Naive B cell (primary cell): ENCODE measurements around the gene QRFP. TPM values are rescaled to one million over a fixed set of nuclear protein-coding genes. Genes with fewer than 3 reads are reported as not detected.

Source experiments
- ATAC-seq, 2 donors: fragments of 150-1000 bp; cut with Tn5 transposase; 2 replicates each; pipeline ENCODE4 v1.10.0; 2021; ENCODE audit warnings: low read depth in 2 of 2, mild to moderate bottlenecking in 2 of 2, moderate library complexity in 2 of 2
- DNase-seq: peaks from one replicate; pipeline ENCODE4 v3.0.0; 2022
- H3K27ac Mint-ChIP-seq, 6 donors: one replicate each; pipeline ENCODE4 v1.8.0; 2020 to 2022; ENCODE audit warnings: mild to moderate bottlenecking in 6 of 6, mixed read lengths in 6 of 6, moderate library complexity in 5 of 6, inconsistent platforms in 2 of 6
- H3K27me3 Mint-ChIP-seq, 3 donors: one replicate each; pipeline ENCODE4 v1.8.0; 2021 to 2022; ENCODE audit warnings: mixed read lengths in 3 of 3, mild to moderate bottlenecking in 1 of 3
- H3K36me3 Mint-ChIP-seq, 2 donors: one replicate each; pipeline ENCODE4 v1.8.0; 2020 to 2022; ENCODE audit warnings: mixed read lengths in 2 of 2, inconsistent platforms in 1 of 2, mild to moderate bottlenecking in 1 of 2
- H3K4me1 Mint-ChIP-seq, 3 donors: one replicate each; pipeline ENCODE4 v1.8.0; 2020 to 2022; ENCODE audit warnings: mixed read lengths in 3 of 3, inconsistent platforms in 1 of 3, mild to moderate bottlenecking in 1 of 3, moderate library complexity in 1 of 3
- H3K4me3 Mint-ChIP-seq, 8 donors: one replicate each; pipeline ENCODE4 v1.8.0; 2020 to 2022; ENCODE audit warnings: mild to moderate bottlenecking in 8 of 8, mixed read lengths in 8 of 8, moderate library complexity in 8 of 8, inconsistent platforms in 2 of 8
- H3K9me3 Mint-ChIP-seq, 7 donors: one replicate each; pipeline ENCODE4 v1.8.0; 2020 to 2022; ENCODE audit warnings: mixed read lengths in 7 of 7, mild to moderate bottlenecking in 5 of 7, inconsistent platforms in 2 of 7, moderate library complexity in 1 of 7
- polyA plus RNA-seq, 6 donors: library from polyadenylated mRNA; unstranded; fragments of 300-500 nt; fragmentation: Illumina TruSeq; gene quantifications; one replicate each; pipeline ENCODE4 v1.2.3, GENCODE V29; 2021; ENCODE audit warnings: low read depth in 6 of 6

QRFP gene
- polyA plus RNA-seq, 6 donors from 2014 or later: 0.42 to 0.75 TPM; not detected in 4

DNA sequence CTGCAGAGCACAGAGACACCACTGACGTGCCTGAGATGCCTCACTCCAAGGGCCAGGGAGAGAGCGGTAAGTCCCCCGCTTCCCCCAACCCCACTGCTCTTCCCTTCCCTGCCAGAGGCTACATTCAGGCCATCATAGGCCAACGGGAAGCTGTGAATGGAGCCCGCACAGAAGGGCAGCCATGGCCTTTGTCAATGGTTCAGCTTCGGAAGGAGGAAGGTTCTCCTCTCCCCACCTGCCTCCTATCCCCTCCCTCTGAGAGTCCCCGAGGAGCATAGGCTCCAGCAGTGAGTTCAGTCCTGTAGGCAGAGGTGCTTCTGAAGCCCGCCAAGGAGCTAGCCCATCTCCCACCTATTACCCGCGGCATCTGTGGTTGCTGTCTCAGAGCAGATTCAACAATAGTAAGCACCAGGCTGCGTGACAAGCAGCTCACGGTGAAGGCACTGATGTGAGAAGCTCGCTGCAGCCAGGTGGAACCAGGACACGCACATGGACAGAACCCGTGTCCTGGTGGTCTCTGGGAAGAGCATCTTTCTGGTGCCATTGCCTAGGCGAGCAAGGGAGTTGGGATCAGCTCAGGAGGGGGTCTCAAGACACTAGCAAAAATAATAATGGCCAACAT lies 15.9 kb downstream of the QRFP start:
- Mint-ChIP-seq H3K4me1 (no peaks in the 10 kb centered on the region), H3K27ac (no peak overlapping the region), H3K27me3 (no peaks in the 10 kb centered on the region), H3K36me3 (peaks cover 20 to 24% of the 10 kb centered on the region in 2 donors), H3K9me3 (no peaks in the 10 kb centered on the region), H3K4me3 (no peak overlapping the region)
- ATAC-seq (no peak), DNase-seq (no peak)

DNA sequence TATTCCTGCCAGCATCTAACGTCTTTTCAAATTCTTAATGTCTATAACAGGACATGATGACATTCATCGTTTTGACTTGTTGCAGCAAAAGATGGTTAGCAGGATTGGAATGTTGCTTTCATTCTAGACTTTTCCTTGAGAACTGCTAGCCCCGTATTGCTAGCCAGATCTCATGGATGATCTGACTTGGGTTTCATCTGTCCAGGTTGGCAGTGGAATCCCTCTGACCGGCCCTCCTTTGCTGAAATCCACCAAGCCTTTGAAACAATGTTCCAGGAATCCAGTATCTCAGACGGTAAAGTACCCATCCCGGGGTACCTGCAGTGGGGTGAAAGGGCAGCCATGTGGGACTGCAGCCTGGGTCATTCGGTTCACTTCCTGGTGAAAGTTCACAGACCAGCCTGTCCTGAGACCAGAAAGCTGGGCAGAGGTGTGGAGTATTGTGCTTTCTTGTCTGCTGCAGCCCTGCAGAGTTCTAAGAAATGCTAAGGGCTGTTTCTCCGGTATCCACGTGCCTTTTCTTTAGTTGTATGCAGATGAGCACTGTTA lies 16.7 kb downstream of the QRFP start:
- no peaks in the 10 kb centered on the region for H3K27me3 Mint-ChIP-seq
- no peak for ATAC-seq
- no peak for DNase-seq
- H3K27ac Mint-ChIP-seq: no peak overlapping the region
- H3K9me3 Mint-ChIP-seq: no peaks in the 10 kb centered on the region
- peaks cover 20 to 23% of the 10 kb centered on the region in 2 donors for H3K36me3 Mint-ChIP-seq
- H3K4me1 Mint-ChIP-seq: no peaks in the 10 kb centered on the region
- no peak overlapping the region for H3K4me3 Mint-ChIP-seq

DNA sequence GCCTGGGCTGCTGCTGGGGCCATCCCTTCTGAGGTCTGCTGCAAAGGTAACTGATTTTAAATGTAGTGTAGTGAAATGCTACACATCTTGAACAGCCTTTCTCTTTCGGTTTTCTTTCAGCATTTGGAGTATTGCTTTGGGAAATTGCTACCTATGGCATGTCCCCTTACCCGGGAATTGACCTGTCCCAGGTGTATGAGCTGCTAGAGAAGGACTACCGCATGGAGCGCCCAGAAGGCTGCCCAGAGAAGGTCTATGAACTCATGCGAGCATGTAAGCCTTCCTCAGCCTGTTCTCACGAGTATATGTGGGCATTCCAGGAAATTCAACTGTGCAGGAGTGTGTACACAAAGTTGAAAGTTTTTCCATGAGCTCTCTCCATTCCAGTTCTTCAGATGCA lies 18.3 kb downstream of the QRFP start:
- Mint-ChIP-seq H3K9me3 (no peaks in the 10 kb centered on the region), H3K4me3 (no peak overlapping the region), H3K36me3 (peaks cover 21 to 27% of the 10 kb centered on the region in 2 donors), H3K27me3 (no peaks in the 10 kb centered on the region), H3K4me1 (no peaks in the 10 kb centered on the region), H3K27ac (no peak overlapping the region)
- no peak for DNase-seq
- no peak for ATAC-seq

DNA sequence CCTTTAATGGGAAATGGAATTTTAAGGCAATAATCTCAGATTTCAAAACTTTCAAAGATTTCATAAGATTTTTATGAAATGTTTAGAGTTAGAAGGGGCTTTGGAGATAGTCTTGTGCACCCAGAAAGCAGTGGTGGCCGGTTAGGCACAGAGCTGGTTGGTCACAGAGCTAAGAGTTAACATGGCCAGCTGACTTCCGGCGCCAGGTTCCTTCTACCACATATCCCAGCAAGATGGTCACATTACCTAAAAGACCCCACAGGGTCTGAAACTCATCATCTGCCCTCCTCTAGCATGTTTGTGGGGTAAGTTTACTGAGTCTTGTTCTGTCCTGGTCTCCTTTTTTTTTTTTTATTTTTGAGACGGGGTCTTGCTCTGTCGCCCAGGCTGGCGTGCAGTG lies 19.3 kb downstream of the QRFP start:
- no peak for DNase-seq
- ATAC-seq: no peak
- H3K27me3 Mint-ChIP-seq: no peaks in the 10 kb centered on the region
- no peaks in the 10 kb centered on the region for H3K4me1 Mint-ChIP-seq
- H3K36me3 Mint-ChIP-seq: peaks cover 23 to 27% of the 10 kb centered on the region in 2 donors
- no peak overlapping the region for H3K27ac Mint-ChIP-seq
- H3K9me3 Mint-ChIP-seq: no peaks in the 10 kb centered on the region
- H3K4me3 Mint-ChIP-seq: no peak overlapping the region

DNA sequence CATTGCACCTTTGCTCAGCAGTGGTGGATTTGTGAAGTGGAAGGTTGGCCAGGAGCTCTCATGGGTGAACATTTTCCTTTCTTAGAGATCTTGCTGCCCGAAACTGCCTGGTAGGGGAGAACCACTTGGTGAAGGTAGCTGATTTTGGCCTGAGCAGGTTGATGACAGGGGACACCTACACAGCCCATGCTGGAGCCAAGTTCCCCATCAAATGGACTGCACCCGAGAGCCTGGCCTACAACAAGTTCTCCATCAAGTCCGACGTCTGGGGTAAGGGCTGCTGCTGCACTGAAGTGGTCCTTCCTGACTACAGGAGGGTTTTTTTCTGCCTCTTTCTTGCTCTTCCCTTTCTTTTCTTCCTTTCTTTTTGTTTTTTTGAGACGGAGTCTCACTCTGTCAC lies 21.8 kb downstream of the QRFP start:
- Mint-ChIP-seq H3K4me3 (no peak overlapping the region), H3K36me3 (peaks cover 18 to 23% of the 10 kb centered on the region in 2 donors), H3K27me3 (no peaks in the 10 kb centered on the region), H3K9me3 (no peaks in the 10 kb centered on the region), H3K27ac (no peak overlapping the region), H3K4me1 (peaks cover 6 to 11% (median 9%) of the 10 kb centered on the region in 3 donors)
- ATAC-seq: no peak
- DNase-seq: no peak

DNA sequence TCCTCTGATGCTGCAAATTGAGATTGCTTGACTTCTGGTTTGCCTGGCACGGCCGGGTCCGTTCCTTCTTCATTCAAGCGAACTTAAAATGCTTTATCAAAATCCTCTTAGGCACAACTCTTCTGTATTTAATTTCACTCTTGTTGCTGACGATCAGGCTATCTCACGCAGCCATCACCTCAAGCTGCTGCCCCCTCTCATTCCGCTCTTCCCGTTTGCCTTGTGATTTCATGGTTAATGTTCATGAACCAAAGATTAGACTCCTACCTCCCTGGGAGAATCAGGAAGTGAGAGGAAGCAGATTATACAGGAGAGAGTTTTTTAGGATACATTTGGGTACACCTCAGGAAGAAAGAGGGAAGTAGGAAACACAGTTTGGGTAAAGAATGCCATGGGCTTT lies 22.6 kb downstream of the QRFP start:
- Mint-ChIP-seq H3K36me3 (peaks cover 11 to 17% of the 10 kb centered on the region in 2 donors), H3K9me3 (no peaks in the 10 kb centered on the region), H3K4me1 (peaks cover 6 to 11% (median 9%) of the 10 kb centered on the region in 3 donors), H3K4me3 (peak overlapping the region in 1 of 8 donors; percentile 3), H3K27ac (no peak overlapping the region), H3K27me3 (no peaks in the 10 kb centered on the region)
- DNase-seq: no peak
- no peak for ATAC-seq

DNA sequence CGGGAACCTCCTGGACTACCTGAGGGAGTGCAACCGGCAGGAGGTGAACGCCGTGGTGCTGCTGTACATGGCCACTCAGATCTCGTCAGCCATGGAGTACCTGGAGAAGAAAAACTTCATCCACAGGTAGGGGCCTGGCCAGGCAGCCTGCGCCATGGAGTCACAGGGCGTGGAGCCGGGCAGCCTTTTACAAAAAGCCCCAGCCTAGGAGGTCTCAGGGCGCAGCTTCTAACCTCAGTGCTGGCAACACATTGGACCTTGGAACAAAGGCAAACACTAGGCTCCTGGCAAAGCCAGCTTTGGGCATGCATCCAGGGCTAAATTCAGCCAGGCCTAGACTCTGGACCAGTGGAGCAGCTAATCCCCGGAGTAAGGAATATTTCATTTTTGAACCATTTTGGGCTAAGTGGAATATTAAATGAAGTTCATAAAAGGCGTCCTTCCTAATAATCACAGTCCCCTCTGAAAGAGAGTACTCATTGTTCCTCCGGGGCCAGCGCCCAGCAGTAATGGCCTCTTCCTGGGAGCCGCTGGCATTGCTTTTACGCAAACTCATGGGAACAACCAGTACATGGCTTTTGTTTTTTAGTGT lies 23.6 kb downstream of the QRFP start:
- peaks cover 6 to 11% (median 9%) of the 10 kb centered on the region in 3 donors for H3K4me1 Mint-ChIP-seq
- no peak overlapping the region for H3K4me3 Mint-ChIP-seq
- no peaks in the 10 kb centered on the region for H3K9me3 Mint-ChIP-seq
- ATAC-seq (no peak), DNase-seq (no peak)
- H3K36me3 Mint-ChIP-seq: peaks cover 11 to 16% of the 10 kb centered on the region in 2 donors
- H3K27me3 Mint-ChIP-seq: no peaks in the 10 kb centered on the region
- H3K27ac Mint-ChIP-seq: no peak overlapping the region

DNA sequence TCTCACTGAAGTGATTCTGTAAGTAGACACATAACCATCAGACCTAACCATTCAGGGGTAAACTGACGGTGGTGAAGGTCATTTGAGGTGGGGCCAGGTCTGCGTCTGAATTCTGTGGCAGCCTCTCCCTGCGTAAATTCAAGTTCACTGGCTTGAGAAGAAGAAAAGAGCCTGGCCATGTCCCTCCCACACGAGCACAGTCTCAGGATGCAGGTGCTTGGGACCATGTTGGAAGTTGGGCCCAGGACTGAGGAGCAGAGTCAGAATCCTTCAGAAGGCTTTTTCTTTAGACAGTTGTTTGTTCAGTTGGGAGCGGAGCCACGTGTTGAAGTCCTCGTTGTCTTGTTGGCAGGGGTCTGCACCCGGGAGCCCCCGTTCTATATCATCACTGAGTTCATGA lies 24.1 kb downstream of the QRFP start:
- H3K4me1 Mint-ChIP-seq: peaks cover 6 to 11% (median 9%) of the 10 kb centered on the region in 3 donors
- ATAC-seq (no peak), DNase-seq (no peak)
- H3K27ac Mint-ChIP-seq: peak overlapping the region in 1 of 6 donors; percentile 42
- no peaks in the 10 kb centered on the region for H3K27me3 Mint-ChIP-seq
- H3K4me3 Mint-ChIP-seq: no peak overlapping the region
- H3K36me3 Mint-ChIP-seq: peaks cover 11 to 16% of the 10 kb centered on the region in 2 donors
- no peaks in the 10 kb centered on the region for H3K9me3 Mint-ChIP-seq

DNA sequence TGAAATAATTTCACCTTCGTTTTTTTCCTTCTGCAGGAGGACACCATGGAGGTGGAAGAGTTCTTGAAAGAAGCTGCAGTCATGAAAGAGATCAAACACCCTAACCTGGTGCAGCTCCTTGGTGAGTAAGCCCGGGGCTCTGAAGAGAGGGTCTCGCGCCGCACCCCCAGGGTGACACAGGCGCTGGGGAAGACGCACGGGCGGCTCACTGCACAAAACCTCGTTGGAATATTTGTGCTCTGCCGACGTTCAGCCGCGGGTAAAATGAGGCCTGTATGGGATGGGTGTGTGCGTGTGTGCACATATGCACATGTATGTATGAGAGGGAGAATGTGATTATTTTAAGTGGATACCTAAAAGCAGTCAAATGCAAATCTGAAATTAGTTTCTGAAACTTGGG lies 24.5 kb downstream of the QRFP start:
- Mint-ChIP-seq H3K9me3 (no peaks in the 10 kb centered on the region), H3K36me3 (peaks cover 11 to 16% of the 10 kb centered on the region in 2 donors), H3K27ac (no peak overlapping the region), H3K27me3 (no peaks in the 10 kb centered on the region), H3K4me3 (no peak overlapping the region), H3K4me1 (peaks cover 6 to 11% (median 9%) of the 10 kb centered on the region in 3 donors)
- no peak for ATAC-seq
- DNase-seq: no peak

DNA sequence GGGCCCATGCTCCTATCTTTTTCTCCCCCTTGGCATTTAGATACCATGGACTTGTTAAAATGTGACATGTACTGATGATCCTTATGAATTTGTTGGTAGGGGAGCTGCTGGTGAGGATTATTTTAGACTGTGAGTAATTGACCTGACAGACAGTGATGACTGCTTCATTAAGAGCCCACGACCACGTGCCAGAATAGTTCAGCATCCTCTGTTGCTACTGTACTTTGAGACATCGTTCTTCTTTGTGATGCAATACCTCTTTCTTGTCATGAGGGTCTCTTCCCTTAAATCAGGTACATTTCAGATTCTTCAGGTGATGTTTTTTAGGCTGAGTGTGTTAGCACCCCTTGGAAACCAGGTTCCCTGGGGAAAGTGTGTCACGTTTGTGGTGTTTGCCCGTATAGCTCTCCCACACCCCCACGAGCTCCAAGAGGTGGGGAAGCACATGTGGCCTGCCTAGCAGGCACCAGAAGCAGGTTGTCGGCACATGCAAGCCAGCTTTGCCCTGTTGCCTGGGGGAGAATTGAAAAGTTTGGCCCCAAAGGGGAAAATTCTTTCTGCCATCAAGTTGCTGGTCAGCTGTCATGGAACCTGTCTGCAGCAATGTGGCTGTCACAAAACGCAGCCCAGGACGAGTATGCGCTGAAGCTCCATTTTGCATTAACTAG lies 25.1 kb downstream of the QRFP start:
- peak overlapping the region in 4 of 6 donors; percentile 39 to 76 (median 60) for H3K27ac Mint-ChIP-seq
- H3K27me3 Mint-ChIP-seq: no peaks in the 10 kb centered on the region

DNA sequence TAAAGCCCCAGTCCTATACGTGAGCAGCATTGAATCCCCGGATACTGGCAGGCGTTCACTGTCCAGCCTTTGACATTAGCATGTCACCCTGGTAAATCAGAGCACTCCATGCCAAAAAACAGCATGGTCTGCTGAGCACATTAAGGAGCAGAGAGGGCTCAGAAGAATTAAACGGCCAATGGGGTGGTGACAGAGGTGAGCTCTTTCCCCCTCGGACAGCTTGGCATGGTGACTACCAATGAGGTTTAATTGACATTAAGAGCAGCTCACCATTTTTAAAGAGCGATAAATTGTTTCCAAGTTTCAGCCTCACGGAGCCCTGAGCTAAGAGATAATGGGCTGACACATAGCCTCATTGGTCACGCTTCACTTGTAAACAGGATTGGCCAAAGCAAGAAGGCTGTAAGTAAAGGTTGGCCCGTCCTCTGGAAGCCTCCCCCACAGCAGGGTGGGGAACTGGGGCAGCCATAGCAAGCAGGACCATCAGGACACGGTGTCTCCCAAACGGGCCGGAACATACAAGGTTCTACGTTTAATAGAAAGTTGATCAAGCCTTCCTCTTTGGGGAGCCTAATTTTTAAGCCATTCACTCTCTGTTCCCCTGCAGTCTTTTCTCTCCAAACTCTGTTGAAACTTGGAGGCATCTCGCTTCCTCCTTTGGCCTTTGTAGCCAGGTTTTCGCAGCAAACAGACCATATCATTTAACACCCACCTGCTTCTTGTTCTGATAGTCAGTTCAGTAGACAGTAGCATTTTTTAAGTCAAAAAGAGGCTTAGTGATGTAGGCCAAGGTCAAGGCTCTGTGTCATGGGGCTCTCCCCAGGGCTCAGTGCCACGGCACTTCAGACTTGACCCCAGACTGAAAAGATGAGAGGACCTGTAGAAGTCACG lies 25.9 kb downstream of the QRFP start:
- Mint-ChIP-seq H3K27me3 (no peaks in the 10 kb centered on the region), H3K27ac (peak overlapping the region in 5 of 6 donors; percentile 39 to 86 (median 60)), H3K9me3 (no peaks in the 10 kb centered on the region), H3K4me1 (peaks cover 10 to 15% (median 15%) of the 10 kb centered on the region in 3 donors), H3K36me3 (peaks cover 11 to 16% of the 10 kb centered on the region in 2 donors), H3K4me3 (no peak overlapping the region)
- ATAC-seq (peak; percentile 18 to 32), DNase-seq (no peak)

More for the DNA sequence above, 25.1 kb downstream of the QRFP start:
- peaks cover 6 to 11% (median 10%) of the 10 kb centered on the region in 3 donors for H3K4me1 Mint-ChIP-seq
- no peaks in the 10 kb centered on the region for H3K9me3 Mint-ChIP-seq
- H3K4me3 Mint-ChIP-seq: no peak overlapping the region
- DNase-seq (no peak), ATAC-seq (no peak)
- peaks cover 11 to 16% of the 10 kb centered on the region in 2 donors for H3K36me3 Mint-ChIP-seq

DNA sequence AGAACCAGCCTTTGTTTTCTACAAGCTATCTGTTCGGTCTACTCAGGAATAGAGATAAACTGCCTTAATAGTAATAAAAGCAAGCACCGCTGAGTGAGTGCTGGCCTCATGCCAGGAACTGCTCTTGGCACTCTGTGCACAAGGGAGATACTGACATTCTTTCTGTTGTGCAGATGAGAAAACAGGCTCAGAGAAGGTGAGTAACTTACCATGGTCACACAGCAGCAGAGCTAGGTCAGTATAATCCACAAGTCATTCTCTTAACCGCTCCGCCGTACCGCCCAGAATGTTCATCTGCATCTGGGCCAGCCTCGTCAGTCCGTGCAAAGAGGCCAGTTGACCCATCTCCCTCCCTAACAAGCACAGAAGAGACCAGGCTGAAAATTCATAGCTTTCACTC lies 27.4 kb downstream of the QRFP start:
- Mint-ChIP-seq H3K27me3 (no peaks in the 10 kb centered on the region), H3K4me1 (peaks cover 10 to 15% (median 15%) of the 10 kb centered on the region in 3 donors), H3K27ac (peak overlapping the region in 1 of 6 donors; percentile 9), H3K9me3 (no peaks in the 10 kb centered on the region), H3K4me3 (no peak overlapping the region), H3K36me3 (peaks cover 8% of the 10 kb centered on the region in 2 donors)
- no peak for ATAC-seq
- DNase-seq: no peak

DNA sequence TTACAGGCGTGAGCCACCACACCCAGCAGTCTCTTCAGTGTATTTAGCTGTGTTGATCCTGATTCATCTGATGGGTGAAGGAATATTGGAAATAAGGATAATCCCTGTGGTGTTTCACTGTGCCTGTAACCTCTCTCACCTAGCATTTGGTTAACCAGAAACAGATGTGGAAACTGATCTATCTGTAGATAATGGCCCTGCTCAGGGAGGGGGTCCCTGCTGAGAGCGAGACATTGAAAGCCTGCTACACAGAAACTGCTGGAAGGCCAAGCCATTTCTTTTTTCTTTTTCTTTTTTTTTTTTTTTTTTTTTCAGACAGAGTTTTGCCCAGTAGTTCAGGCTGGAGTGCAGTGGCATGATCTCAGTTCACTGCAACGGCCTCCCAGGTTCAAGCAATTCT lies 28.4 kb downstream of the QRFP start:
- H3K9me3 Mint-ChIP-seq: no peaks in the 10 kb centered on the region
- ATAC-seq: no peak
- no peak overlapping the region for H3K4me3 Mint-ChIP-seq
- peaks cover 10 to 15% (median 15%) of the 10 kb centered on the region in 3 donors for H3K4me1 Mint-ChIP-seq
- no peak overlapping the region for H3K27ac Mint-ChIP-seq
- peaks cover 2 to 4% of the 10 kb centered on the region in 2 donors for H3K36me3 Mint-ChIP-seq
- no peak for DNase-seq
- no peaks in the 10 kb centered on the region for H3K27me3 Mint-ChIP-seq
